ENCODE data around the gene NXT1. TPM values are rescaled to one million over a fixed set of nuclear protein-coding genes. Genes with fewer than 3 reads are reported as not detected.

Gene NXT1
- total RNA-seq, 2 donors from 2014 or later: 39.2 to 59.8 TPM

- intact Hi-C loops (cut with DNase I): no loop called here
- H3K36me3 ChIP-seq: no peaks in the 10 kb centered on the region
Measured at GRCh38 chr20:23379772-23380171, 29.2 kb downstream of the NXT1 start.

GRCh38 chr20:23381876-23382275 is 31.3 kb downstream of the NXT1 start:
- Histone ChIP-seq H3K4me1 (replicated peaks) (no peaks in the 10 kb centered on the region), H3K4me3 (no peak overlapping the region), H3K27me3 (replicated peaks; ENCODE audit: insufficient read depth) (no peaks in the 10 kb centered on the region), H3K27ac (no peak overlapping the region), H3K36me3 (no peaks in the 10 kb centered on the region), H3K9me3 (no peaks in the 10 kb centered on the region)
- intact Hi-C loops (cut with DNase I): no loop called here
- no peak for DNase-seq (ENCODE audit: low spot score)
- TF ChIP-seq POLR2AphosphoS5 (IDR thresholded peaks at IDR 0.05) (no peak), POLR2A (IDR thresholded peaks at IDR 0.05) (no peak), CTCF (IDR thresholded peaks at IDR 0.05) (no peak)

More at GRCh38 chr20:23379772-23380171, 29.2 kb downstream of the NXT1 start:
- TF ChIP-seq CTCF (IDR thresholded peaks at IDR 0.05) (no peak), POLR2A (IDR thresholded peaks at IDR 0.05) (no peak), POLR2AphosphoS5 (IDR thresholded peaks at IDR 0.05) (no peak)
- H3K4me1 ChIP-seq (replicated peaks): no peaks in the 10 kb centered on the region
- DNase-seq (ENCODE audit: low spot score): no peak
- no peak overlapping the region for H3K4me3 ChIP-seq
- H3K27me3 ChIP-seq (replicated peaks; ENCODE audit: insufficient read depth): no peaks in the 10 kb centered on the region
- H3K27ac ChIP-seq: no peak overlapping the region
- H3K9me3 ChIP-seq: no peaks in the 10 kb centered on the region

GRCh38 chr20:23386304-23387117 is 35.9 kb downstream of the NXT1 start:
- H3K27ac ChIP-seq: no peak overlapping the region
- no peaks in the 10 kb centered on the region for H3K9me3 ChIP-seq
- intact Hi-C loops (cut with DNase I): no loop called here
- no peak overlapping the region for H3K4me3 ChIP-seq
- WGBS: 64% methylated on average over 6 of the region's 6 CpGs
- H3K4me1 ChIP-seq (replicated peaks): no peaks in the 10 kb centered on the region
- TF ChIP-seq POLR2A (IDR thresholded peaks at IDR 0.05): no peak
- no peak for TF ChIP-seq POLR2AphosphoS5 (IDR thresholded peaks at IDR 0.05)
- no peak for TF ChIP-seq CTCF (IDR thresholded peaks at IDR 0.05)
- H3K36me3 ChIP-seq: no peaks in the 10 kb centered on the region
- no peak for DNase-seq (ENCODE audit: low spot score)
- no peaks in the 10 kb centered on the region for H3K27me3 ChIP-seq (replicated peaks; ENCODE audit: insufficient read depth)

GRCh38 chr20:23387118-23387443 is 36.5 kb downstream of the NXT1 start:
- 98% methylated on average over 3 of the region's 3 CpGs for WGBS
- H3K27me3 ChIP-seq (replicated peaks; ENCODE audit: insufficient read depth): no peaks in the 10 kb centered on the region
- no peak for TF ChIP-seq POLR2A (IDR thresholded peaks at IDR 0.05)
- no peak for TF ChIP-seq CTCF (IDR thresholded peaks at IDR 0.05)
- no peak for TF ChIP-seq POLR2AphosphoS5 (IDR thresholded peaks at IDR 0.05)

GRCh38 chr20:23390091-23390774 is 39.6 kb downstream of the NXT1 start:
- Histone ChIP-seq H3K36me3 (peaks cover 0 to 5% of the 10 kb centered on the region in 2 donors), H3K27me3 (replicated peaks; ENCODE audit: insufficient read depth) (no peaks in the 10 kb centered on the region), H3K9me3 (no peaks in the 10 kb centered on the region), H3K4me1 (replicated peaks) (no peaks in the 10 kb centered on the region), H3K4me3 (no peak overlapping the region), H3K27ac (no peak overlapping the region)
- intact Hi-C loops (cut with DNase I): no loop called here
- DNase-seq (ENCODE audit: low spot score): no peak
- TF ChIP-seq CTCF (IDR thresholded peaks at IDR 0.05) (no peak), POLR2AphosphoS5 (IDR thresholded peaks at IDR 0.05) (no peak), POLR2A (IDR thresholded peaks at IDR 0.05) (no peak)
- WGBS: 84% methylated on average over 1 of the region's 1 CpG

More at GRCh38 chr20:23387118-23387443, 36.5 kb downstream of the NXT1 start:
- intact Hi-C loops (cut with DNase I): no loop called here
- Histone ChIP-seq H3K9me3 (no peaks in the 10 kb centered on the region), H3K4me3 (no peak overlapping the region), H3K27ac (no peak overlapping the region), H3K4me1 (replicated peaks) (no peaks in the 10 kb centered on the region), H3K36me3 (no peaks in the 10 kb centered on the region)
- no peak for DNase-seq (ENCODE audit: low spot score)
